Suprapubic skin (tissue), 4 donors: ENCODE results near the gene MR1.

Source experiments
- EP300 ChIP-seq: sonication (generic); formaldehyde crosslinking; IDR thresholded peaks from one replicate; pipeline ENCODE4 v1.6.1; 2017; ENCODE audit warnings: antibody characterized with exemption
- POLR2A ChIP-seq, 2 donors: fragments of 450-650 bp; IDR thresholded peaks; one replicate each; pipeline ENCODE4 v1.6.1; 2017; ENCODE audit warnings: antibody characterized with exemption in 2 of 2, mild to moderate bottlenecking in 2 of 2, moderate library complexity in 2 of 2
- POLR2AphosphoS5 ChIP-seq, 3 donors: sonication (generic); formaldehyde crosslinking; IDR thresholded peaks; one replicate each; pipeline ENCODE4 v1.6.1; 2017; ENCODE audit warnings: antibody characterized with exemption in 3 of 3
- TF ChIP-seq, protein P1 (sequence below), 2 donors: fragments of 200-600 bp in 1 of 2; fragments of 450-650 bp in 1 of 2; sonication (generic) in 1 of 2; IDR thresholded peaks; one replicate each; pipeline ENCODE4 v1.5.1; 2016 to 2019; ENCODE audit warnings: antibody characterized with exemption in 2 of 2, mild to moderate bottlenecking in 1 of 2, moderate library complexity in 1 of 2

DNA sequence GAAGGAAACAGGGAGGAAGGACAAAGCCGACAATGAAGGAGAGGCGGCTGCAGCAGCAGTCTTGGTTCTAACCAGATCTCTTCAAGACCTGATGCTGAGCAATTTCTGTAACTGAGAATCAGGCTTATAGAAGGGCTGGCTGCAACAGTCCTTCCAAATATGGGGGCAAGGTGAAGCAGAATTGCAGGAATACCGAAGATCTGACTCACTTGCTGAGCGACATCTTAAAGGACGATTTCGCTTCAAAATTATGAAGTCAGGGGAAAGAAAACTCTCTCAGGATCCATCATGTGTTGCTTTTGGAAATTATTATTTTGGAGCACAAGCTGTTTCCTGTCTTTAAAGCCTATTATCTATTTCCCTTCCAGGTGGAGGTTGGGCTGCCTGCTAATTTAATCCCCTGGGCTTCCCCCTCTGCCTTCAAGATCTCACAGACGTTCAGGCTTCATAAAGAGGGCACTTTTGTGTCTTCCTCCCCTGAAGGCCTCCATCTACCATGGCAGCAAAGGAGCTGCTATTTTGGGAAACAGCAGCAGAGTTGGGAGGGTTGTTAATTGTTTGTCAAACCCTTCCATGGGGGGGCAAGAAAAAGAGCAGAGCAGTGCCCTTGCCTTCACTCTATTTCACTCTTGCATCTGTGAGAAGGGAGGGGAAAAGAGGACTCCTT lies 43.9 kb downstream of the MR1 start:
- TF ChIP-seq, protein P1, sequence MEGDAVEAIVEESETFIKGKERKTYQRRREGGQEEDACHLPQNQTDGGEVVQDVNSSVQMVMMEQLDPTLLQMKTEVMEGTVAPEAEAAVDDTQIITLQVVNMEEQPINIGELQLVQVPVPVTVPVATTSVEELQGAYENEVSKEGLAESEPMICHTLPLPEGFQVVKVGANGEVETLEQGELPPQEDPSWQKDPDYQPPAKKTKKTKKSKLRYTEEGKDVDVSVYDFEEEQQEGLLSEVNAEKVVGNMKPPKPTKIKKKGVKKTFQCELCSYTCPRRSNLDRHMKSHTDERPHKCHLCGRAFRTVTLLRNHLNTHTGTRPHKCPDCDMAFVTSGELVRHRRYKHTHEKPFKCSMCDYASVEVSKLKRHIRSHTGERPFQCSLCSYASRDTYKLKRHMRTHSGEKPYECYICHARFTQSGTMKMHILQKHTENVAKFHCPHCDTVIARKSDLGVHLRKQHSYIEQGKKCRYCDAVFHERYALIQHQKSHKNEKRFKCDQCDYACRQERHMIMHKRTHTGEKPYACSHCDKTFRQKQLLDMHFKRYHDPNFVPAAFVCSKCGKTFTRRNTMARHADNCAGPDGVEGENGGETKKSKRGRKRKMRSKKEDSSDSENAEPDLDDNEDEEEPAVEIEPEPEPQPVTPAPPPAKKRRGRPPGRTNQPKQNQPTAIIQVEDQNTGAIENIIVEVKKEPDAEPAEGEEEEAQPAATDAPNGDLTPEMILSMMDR (IDR thresholded peaks at IDR 0.05) = no peak
- no peak for TF ChIP-seq POLR2A (IDR thresholded peaks at IDR 0.05)
- no peak for TF ChIP-seq POLR2AphosphoS5 (IDR thresholded peaks at IDR 0.05)
- TF ChIP-seq EP300 = no peak
